OCI-LY7 (cell line): ENCODE results near the gene STIM1. TPM values are rescaled to one million over a fixed set of nuclear protein-coding genes. Genes with fewer than 3 reads are reported as not detected.
"Not testable (repeated sequence)": the region's sequence is repeated elsewhere in the genome, so short reads cannot be mapped to it uniquely, and the experiment has no call there.

Experiments used
- BruUV-seq: library from RNA; stranded (reverse); fragments of 400-500 nt; replicated peaks from 2 replicates; lab custom pipeline; 2021; lab: Mats Ljungman, UMichigan
- CTCF ChIA-PET: fragments of 300-600 bp; sonication (Branson Sonifier 250); formaldehyde crosslinking; loops from one replicate; lab custom pipeline; 2022; ENCODE audit warnings: antibody characterized with exemption; ENCODE audit not compliant: unreplicated experiment; lab: Charles Lee
- POLR2A ChIA-PET: fragments of 300-600 bp; sonication (Branson Sonifier 250); formaldehyde crosslinking; loops from one replicate; lab custom pipeline; 2022; ENCODE audit warnings: antibody characterized with exemption; lab: Charles Lee
- DNase-seq: peaks from one replicate; pipeline ENCODE4 v3.0.0-alpha.2; 2015; ENCODE audit warnings: low spot score
- H2AFZ ChIP-seq: fragments of 200-600 bp; sonication (generic), shearing (Covaris generic); 2 replicates; pipeline ENCODE4 v1.6.1; 2014; ENCODE audit warnings: mild to moderate bottlenecking, antibody characterized with exemption, low read length, moderate library complexity
- H3K27ac ChIP-seq: fragments of 200-600 bp; sonication (generic); 2 replicates; pipeline ENCODE4 v1.5.1; 2014; ENCODE audit warnings: mixed run types, low read depth, mild to moderate bottlenecking, moderate library complexity, low read length, inconsistent platforms; ENCODE audit not compliant: poor library complexity, severe bottlenecking
- H3K36me3 ChIP-seq: fragments of 200-600 bp; sonication (generic); 2 replicates; pipeline ENCODE4 v1.6.1; 2014; ENCODE audit warnings: mild to moderate bottlenecking, antibody characterized with exemption, low read length, moderate library complexity, mixed read lengths; ENCODE audit not compliant: insufficient read depth
- H3K4me1 ChIP-seq: fragments of 200-600 bp; sonication (generic); 2 replicates; pipeline ENCODE4 v1.5.1; 2014; ENCODE audit warnings: mild to moderate bottlenecking, low read length; ENCODE audit not compliant: insufficient read depth, poor library complexity, severe bottlenecking
- H3K4me2 ChIP-seq: fragments of 200-600 bp; sonication (generic); 2 replicates; pipeline ENCODE4 v1.6.1; 2014; ENCODE audit warnings: mild to moderate bottlenecking, low read length
- H3K4me3 ChIP-seq: fragments of 200-600 bp; sonication (generic); 2 replicates; pipeline ENCODE4 v1.5.1; 2014; ENCODE audit warnings: mild to moderate bottlenecking, low read depth, low read length; ENCODE audit not compliant: poor library complexity, severe bottlenecking
- H3K79me2 ChIP-seq: fragments of 200-600 bp; sonication (generic); 2 replicates; pipeline ENCODE4 v1.6.1; 2016; ENCODE audit warnings: low read depth, mild to moderate bottlenecking, low read length, moderate library complexity, mixed read lengths; ENCODE audit not compliant: insufficient read depth
- H3K9me2 ChIP-seq: fragments of 200-600 bp; sonication (generic); 2 replicates; pipeline ENCODE4 v1.6.1; 2016; ENCODE audit warnings: mild to moderate bottlenecking, low read length, mixed read lengths; ENCODE audit not compliant: insufficient read depth
- H3K9me3 ChIP-seq: fragments of 200-600 bp; sonication (generic); 2 replicates; pipeline ENCODE4 v1.6.1; 2014; ENCODE audit warnings: mild to moderate bottlenecking, mixed run types, low read length, mixed read lengths
- H4K20me1 ChIP-seq: fragments of 200-600 bp; sonication (generic); 2 replicates; pipeline ENCODE4 v1.6.1; 2014; ENCODE audit warnings: mild to moderate bottlenecking, antibody characterized with exemption, low read length, moderate library complexity, mixed read lengths; ENCODE audit not compliant: insufficient read depth
- CTCF ChIP-seq: fragments of 200-600 bp; sonication (generic); conservative IDR thresholded peaks from 2 replicates; pipeline ENCODE4 v1.5.1; 2014; ENCODE audit warnings: mild to moderate bottlenecking, antibody characterized with exemption, low read length, moderate library complexity, mixed read lengths
- EZH2phosphoT487 ChIP-seq: fragments of 200-600 bp; sonication (generic); IDR thresholded peaks from 2 replicates; pipeline ENCODE4 v1.6.1; 2018; ENCODE audit warnings: low read depth, borderline replicate concordance, mild to moderate bottlenecking, mixed run types, antibody characterized with exemption, low read length, moderate library complexity, mixed read lengths
- intact Hi-C: fragments of 100-400 bp; cut with micrococcal nuclease; formaldehyde crosslinking; loops from one replicate; pipeline ENCODE4 v1.10.0; 2022; ENCODE audit not compliant: unreplicated experiment
- total RNA-seq, 2 experiments: library from RNA; depleted of rRNA in 1 of 2; stranded (reverse); fragments of >200 nt in 1 of 2; shearing (Covaris generic) in 1 of 2; gene quantifications; 2 replicates each; pipeline ENCODE4 v1.2.3, GENCODE V29; 2014 to 2022

Gene STIM1
- total RNA-seq, 2 experiments from 2014 or later: 21.0 to 49.1 TPM

- no peak for DNase-seq
- no peak overlapping the region for H3K4me3 ChIP-seq
- H2AFZ ChIP-seq: no peak overlapping the region
- H3K9me2 ChIP-seq: no peaks in the 10 kb centered on the region
- no peaks in the 10 kb centered on the region for H3K36me3 ChIP-seq
- intact Hi-C loops: no loop called here
- no TSS peak for BruUV-seq
- H3K27ac ChIP-seq: no peak overlapping the region
- H3K9me3 ChIP-seq: no peaks in the 10 kb centered on the region
- H4K20me1 ChIP-seq: no peaks in the 10 kb centered on the region
- ChIA-PET CTCF (no interaction called here), POLR2A (interaction anchor here (0.7 kb wide), 1 partner anchor 240 kb away, joined by 4 read pairs; no protein-coding TSS in a partner anchor)
- H3K4me2 ChIP-seq: no peak overlapping the region
- TF ChIP-seq EZH2phosphoT487 (no peak), CTCF (no peak)
- H3K79me2 ChIP-seq: no peaks in the 10 kb centered on the region
- H3K4me1 ChIP-seq: no peaks in the 10 kb centered on the region
These were observed 192.9 kb downstream of the STIM1 start for GRCh38 chr11:4048340-4048739.

GRCh38 chr11:4049006-4049405 is 193.5 kb downstream of the STIM1 start:
- no peaks in the 10 kb centered on the region for H4K20me1 ChIP-seq
- TF ChIP-seq EZH2phosphoT487: no peak
- TF ChIP-seq CTCF: no peak
- H3K4me2 ChIP-seq: no peak overlapping the region
- intact Hi-C loops: no loop called here
- H3K36me3 ChIP-seq: no peaks in the 10 kb centered on the region
- DNase-seq: no peak
- no peaks in the 10 kb centered on the region for H3K9me3 ChIP-seq
- no TSS peak for BruUV-seq
- H3K4me3 ChIP-seq: no peak overlapping the region
- H2AFZ ChIP-seq: no peak overlapping the region
- ChIA-PET CTCF (no interaction called here), POLR2A (interaction anchor here (0.6 kb wide), 1 partner anchor 213 kb away, joined by 3 read pairs; no protein-coding TSS in a partner anchor)
- no peak overlapping the region for H3K27ac ChIP-seq
- no peaks in the 10 kb centered on the region for H3K79me2 ChIP-seq
- H3K4me1 ChIP-seq: no peaks in the 10 kb centered on the region
- H3K9me2 ChIP-seq: no peaks in the 10 kb centered on the region

GRCh38 chr11:4050138-4050537 is 194.7 kb downstream of the STIM1 start:
- H3K4me2 ChIP-seq: no peak overlapping the region
- H3K9me3 ChIP-seq: no peaks in the 10 kb centered on the region
- no peaks in the 10 kb centered on the region for H4K20me1 ChIP-seq
- BruUV-seq: no TSS peak
- no peaks in the 10 kb centered on the region for H3K36me3 ChIP-seq
- intact Hi-C loops: no loop called here
- H3K79me2 ChIP-seq: no peaks in the 10 kb centered on the region
- DNase-seq: no peak
- H2AFZ ChIP-seq: no peak overlapping the region
- H3K9me2 ChIP-seq: no peaks in the 10 kb centered on the region
- TF ChIP-seq CTCF: no peak
- no peak for TF ChIP-seq EZH2phosphoT487
- no peak overlapping the region for H3K4me3 ChIP-seq
- ChIA-PET CTCF (no interaction called here), POLR2A (interaction anchor here (0.8 kb wide), 1 partner anchor 13 kb away, joined by 3 read pairs; no protein-coding TSS in a partner anchor)
- H3K4me1 ChIP-seq: no peaks in the 10 kb centered on the region
- H3K27ac ChIP-seq: no peak overlapping the region

- H3K36me3 ChIP-seq, POLR2A ChIA-PET, H3K79me2 ChIP-seq, H3K9me3 ChIP-seq, H4K20me1 ChIP-seq, intact Hi-C loops, H2AFZ ChIP-seq, CTCF ChIA-PET, H3K9me2 ChIP-seq, BruUV-seq, H3K4me3 ChIP-seq, DNase-seq, H3K4me2 ChIP-seq, H3K27ac ChIP-seq: not testable (repeated sequence)
- peaks cover 13% of the 10 kb centered on the region for H3K4me1 ChIP-seq
These were observed 197.7 kb downstream of the STIM1 start for GRCh38 chr11:4053200-4053599.
